ENCODE data around the gene CTDP1.
"Not testable (repeated sequence)": the region's sequence is repeated elsewhere in the genome, so short reads cannot be mapped to it uniquely, and the experiment has no call there.

Gene CTDP1

DNA sequence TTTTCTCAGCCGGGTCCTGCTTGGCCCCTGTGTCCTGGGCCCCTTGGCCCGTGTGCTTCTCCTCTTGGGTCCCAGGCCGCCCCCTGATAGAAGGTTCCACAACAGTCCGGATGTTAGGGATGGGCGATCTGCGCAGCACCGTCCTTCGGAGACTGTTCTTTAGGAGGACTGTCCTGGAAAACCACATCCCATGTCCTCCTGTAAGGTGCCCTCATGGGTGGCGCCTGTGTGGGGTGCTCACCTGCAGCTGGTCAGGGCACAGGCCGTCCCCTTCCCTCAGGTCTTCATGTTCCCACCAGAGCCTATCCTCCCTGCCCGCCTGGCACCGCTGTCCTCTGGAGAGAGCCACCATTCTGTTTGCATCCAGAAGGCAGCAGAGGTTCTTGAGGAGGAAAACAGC, 50.0 kb downstream of the CTDP1 start:
- no peak for DNase-seq

DNA sequence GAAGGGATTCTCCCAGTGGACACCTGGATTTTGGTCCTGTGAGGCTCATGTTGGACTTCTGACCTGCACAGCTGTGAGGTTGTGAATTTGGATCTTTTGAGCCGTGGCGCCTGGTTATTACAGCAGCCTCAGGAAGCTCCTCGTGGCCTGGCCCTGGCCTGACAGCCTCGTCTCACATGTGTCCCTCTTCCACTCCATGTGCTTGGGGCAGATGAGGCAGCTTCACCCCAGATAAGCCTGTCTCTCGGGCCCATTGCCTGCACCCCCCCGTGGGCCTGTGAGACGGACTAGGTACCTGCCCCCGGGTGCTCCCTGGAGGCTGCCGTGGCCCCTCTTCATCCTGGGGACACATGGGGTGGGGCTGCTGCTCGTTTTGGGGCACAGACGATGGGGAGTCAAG, 51.2 kb downstream of the CTDP1 start:
- DNase-seq, result no peak

- DNase-seq, result not testable (repeated sequence)
These were observed 52.5 kb downstream of the CTDP1 start for GRCh38 chr18:79731881-79732720.

GRCh38 chr18:79732721-79733025, 53.1 kb downstream of the CTDP1 start:
- no peak for DNase-seq

DNA sequence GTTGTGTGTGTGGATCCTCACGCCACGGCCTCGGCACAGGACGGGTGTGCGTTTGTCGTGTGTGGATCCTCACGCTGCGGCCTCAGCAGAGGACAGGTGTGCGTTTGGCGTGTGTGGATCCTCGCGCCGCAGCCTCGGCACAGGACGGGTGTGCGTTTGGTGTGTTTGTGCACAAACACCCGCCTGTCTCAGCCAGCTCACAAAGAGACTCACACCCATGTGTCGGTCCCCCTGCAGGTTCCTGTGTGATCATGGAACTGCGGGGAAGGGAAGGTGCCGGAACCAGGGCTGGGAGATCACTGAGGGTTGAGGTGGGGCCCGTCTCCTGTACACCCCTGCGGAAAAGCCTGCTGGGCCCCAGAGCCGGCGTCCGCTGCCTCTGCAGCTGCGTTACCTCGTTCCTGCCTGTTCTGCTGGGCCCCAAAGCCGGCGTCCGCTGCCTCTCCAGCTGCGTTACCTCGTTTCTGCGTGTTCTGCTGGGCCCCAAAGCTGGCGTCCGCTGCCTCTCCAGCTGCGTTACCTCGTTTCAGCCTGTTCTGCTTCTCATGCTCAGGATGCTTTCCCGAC, 53.6 kb downstream of the CTDP1 start:
- DNase-seq, result no peak

DNA sequence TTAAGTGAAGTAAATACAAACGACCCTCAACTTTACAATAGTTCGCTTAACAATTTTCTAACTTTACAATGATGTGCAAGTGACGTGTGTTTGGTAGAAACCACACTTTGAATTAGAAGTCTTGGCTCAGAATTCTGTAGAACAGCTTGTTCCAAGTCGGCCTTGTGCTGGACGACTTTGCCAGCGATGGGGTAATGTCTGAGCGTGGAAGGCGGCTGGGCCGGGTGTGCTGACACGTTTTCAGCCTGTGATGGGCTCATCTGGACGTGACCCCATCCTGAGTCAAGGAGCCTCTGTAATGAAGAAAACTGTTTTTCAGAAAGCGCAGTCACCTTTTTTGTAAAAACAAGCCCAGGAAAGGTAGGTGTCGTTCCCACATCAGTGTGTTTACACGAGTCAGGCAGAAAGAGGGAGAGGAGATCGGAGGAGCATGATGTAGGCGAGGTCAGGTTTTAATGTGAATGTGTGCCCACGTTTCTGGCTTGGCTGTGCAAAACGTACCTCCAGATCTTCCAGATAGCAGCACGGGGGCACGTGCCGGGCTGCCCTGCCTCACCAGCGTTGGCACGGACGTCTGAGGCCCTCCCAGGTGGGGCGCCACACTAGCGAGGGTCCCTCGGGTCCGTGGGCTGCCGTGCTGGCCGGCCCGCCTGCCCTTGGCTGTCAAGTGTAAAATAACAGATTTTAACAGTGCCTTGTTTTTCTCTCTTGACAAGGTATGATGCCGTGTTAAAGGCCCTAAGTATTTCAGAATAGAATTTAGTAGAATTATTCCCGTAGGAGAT, 54.6 kb downstream of the CTDP1 start:
- DNase-seq, result no peak

DNA sequence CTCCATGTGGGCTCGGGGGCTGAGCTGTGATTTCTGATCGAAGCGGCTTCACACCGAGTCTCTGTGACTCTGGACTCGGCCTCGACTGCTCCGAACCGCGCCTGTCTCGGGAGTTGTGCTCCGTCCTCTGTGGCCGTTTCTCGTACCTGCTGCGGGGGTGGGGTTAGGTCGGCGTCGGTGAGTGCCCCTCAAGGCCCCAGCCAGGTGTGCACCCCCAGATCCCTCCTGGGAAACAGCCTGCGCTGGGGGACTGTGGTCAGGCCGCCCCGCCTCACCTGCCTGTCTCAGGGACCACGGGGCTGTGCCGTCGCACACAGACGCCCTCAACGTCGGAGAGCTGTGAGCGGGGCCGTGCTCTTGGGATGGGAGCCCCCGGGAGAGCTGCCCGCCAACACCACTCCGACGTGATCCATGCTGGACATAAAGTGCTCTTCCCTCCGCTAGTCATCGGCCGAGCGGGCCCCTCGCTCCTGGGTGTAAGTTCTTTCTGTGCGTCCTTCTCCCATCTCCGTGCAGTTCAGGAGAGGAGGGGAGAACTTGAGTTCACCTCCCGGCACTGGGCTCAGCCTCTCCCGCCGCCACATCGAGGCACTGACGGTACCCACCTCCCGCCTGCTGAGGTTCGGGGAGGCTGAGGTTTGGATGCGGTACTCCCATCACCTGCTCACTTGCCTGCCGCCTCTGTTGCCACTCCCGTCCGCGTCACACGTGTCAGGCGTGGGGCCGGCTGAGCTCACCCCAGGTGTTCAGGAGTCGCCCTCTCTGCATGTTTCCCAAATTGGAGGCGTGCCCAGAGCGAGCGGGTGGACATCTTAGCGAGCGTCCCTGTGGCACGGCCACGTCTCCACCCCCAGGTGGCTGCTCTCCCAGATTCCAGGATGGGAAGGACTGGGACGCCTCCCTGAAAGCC, 55.7 kb downstream of the CTDP1 start:
- DNase-seq, result no peak

- no peak for DNase-seq
These were observed 56.6 kb downstream of the CTDP1 start for GRCh38 chr18:79736230-79736629.

DNA sequence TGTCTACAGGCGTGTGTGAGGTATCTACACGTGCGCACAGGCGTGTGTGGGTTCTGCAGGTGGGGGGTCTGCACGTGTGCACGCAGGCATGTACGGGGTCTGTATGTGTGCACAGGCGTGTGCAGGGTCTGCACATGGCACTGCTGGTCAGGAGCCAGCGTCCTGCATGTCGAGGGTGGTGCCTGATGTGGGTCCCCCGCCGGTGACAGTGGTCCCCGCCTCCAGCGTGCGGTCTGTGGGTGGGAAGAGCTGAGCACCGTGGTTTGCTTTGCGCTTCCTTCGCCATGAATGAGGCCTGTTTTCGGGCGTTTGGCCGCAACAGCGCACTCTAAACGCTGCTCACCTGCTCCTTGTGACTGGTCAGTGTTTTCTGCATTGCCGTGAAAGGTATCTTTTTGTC, 57.2 kb downstream of the CTDP1 start:
- no peak for DNase-seq

GRCh38 chr18:79737426-79737825, 57.8 kb downstream of the CTDP1 start:
- DNase-seq, result no peak

GRCh38 chr18:79738041-79738461, 58.4 kb downstream of the CTDP1 start:
- no peak for DNase-seq

GRCh38 chr18:79738581-79739439, 59.2 kb downstream of the CTDP1 start:
- no peak for DNase-seq

DNA sequence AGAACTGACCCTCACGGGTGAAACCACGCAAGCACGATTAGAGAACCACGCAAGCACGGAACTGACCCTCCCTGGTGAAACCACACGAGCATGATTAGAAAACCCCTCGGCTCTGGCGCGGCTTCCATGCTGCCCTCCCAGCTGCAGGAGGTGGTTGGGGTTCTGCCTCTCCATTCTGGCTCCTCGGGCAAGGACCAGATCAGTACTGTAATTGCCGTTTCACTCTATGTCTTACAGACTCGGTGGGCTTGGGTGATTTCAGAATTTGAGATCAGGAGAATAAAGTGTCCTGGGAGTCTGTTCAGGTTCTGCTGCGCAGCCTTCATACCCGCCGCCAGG, 59.8 kb downstream of the CTDP1 start:
- no peak for DNase-seq

DNA sequence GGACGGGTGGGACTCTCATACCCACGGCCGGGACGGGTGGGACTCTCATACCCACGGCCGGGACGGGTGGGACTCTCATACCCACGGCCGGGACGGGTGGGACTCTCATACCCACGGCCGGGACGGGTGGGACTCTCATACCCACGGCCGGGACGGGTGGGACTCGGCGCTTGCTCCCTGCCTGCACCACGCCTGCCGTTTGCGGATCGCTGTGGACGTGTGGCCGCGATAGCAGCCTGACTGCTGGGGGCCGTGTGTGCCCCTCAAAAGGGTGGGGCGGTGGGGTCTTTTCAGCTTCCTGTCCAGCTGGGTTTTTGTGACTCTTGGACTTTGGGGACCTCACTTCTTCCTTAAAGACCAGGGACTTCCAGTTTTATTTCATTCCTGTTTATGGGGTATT, 60.4 kb downstream of the CTDP1 start:
- DNase-seq, result not testable (repeated sequence)

GRCh38 chr18:79740521-79741361, 61.1 kb downstream of the CTDP1 start:
- no peak for DNase-seq

GRCh38 chr18:79741362-79741700, 61.7 kb downstream of the CTDP1 start:
- no peak for DNase-seq

GRCh38 chr18:79742076-79742475, 62.5 kb downstream of the CTDP1 start:
- DNase-seq, result no peak

DNA sequence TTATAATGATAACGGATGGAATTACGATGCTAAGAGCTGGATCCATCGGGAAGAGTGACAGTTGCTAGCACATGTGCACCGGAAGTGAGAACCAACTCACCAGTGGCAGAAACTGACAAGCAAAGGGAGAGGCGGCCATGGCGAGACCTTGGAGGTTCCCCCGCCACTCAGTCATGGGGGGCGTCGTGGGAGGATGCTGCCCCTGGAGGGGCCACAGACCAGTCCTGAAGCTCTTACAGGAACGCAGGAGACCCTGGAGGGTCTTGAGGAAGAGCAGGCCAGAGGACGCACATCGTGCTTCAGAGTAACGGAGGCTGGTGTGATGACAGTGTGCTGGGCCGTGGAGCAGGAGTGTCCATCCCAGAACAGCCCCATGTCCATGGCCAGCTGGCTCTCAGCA, 65.0 kb downstream of the CTDP1 start:
- no peak for DNase-seq

GRCh38 chr18:79746730-79747129, 67.1 kb downstream of the CTDP1 start:
- DNase-seq, result no peak

- no peak for DNase-seq
These were observed 67.7 kb downstream of the CTDP1 start for GRCh38 chr18:79747156-79747845.
